ENCODE measurements around the gene LRRD1.
"Not testable (repeated sequence)": the region's sequence is repeated elsewhere in the genome, so short reads cannot be mapped to it uniquely, and the experiment has no call there.

The LRRD1 gene

GRCh38 chr7:92158660-92159575, 20.0 kb downstream of the LRRD1 start:
- H3K36me3 ChIP-seq (ENCODE audit: control insufficient read depth in 4 of 4, insufficient read depth in 4 of 4, low read length in 3 of 4): no peaks in the 10 kb centered on the region
- ChIA-PET POLR2A (no interaction called here), CTCF (no interaction called here)
- no peak for DNase-seq
- H3K4me1 ChIP-seq (ENCODE audit: control extremely low read depth in 1 of 4, control insufficient read depth in 4 of 4, insufficient read depth in 4 of 4, low read length in 3 of 4): no peaks in the 10 kb centered on the region
- WGBS (ENCODE audit: insufficient coverage): 90% methylated on average over 2 of the region's 3 CpGs
- no peak overlapping the region for H3K27ac ChIP-seq (ENCODE audit: insufficient read depth in 1 of 2, low read depth in 1 of 2, low read length in 2 of 2, poor library complexity in 1 of 2, severe bottlenecking in 2 of 2)
- no peak overlapping the region for H3K4me3 ChIP-seq (ENCODE audit: control insufficient read depth in 1 of 7, extremely low read depth in 1 of 7, insufficient read depth in 4 of 7, low read depth in 2 of 7, low read length in 6 of 7)
- no peaks in the 10 kb centered on the region for H3K27me3 ChIP-seq (replicated peaks in 2 of 5; ENCODE audit: control insufficient read depth in 4 of 5, insufficient read depth in 5 of 5, low read length in 4 of 5)
- H3K9me3 ChIP-seq (ENCODE audit: control extremely low read depth in 1 of 5, control insufficient read depth in 4 of 5, insufficient read depth in 2 of 5, low read depth in 1 of 5, low read length in 4 of 5): peaks cover 0 to 1% (median 0%) of the 10 kb centered on the region in 5 experiments

- peaks cover 0 to 1% (median 0%) of the 10 kb centered on the region in 5 experiments for H3K9me3 ChIP-seq (ENCODE audit: control extremely low read depth in 1 of 5, control insufficient read depth in 4 of 5, insufficient read depth in 2 of 5, low read depth in 1 of 5, low read length in 4 of 5)
- no peak overlapping the region for H3K4me3 ChIP-seq (ENCODE audit: control insufficient read depth in 1 of 7, extremely low read depth in 1 of 7, insufficient read depth in 4 of 7, low read depth in 2 of 7, low read length in 6 of 7)
- CTCF ChIA-PET: no interaction called here
- no peak overlapping the region for H3K27ac ChIP-seq (ENCODE audit: insufficient read depth in 1 of 2, low read depth in 1 of 2, low read length in 2 of 2, poor library complexity in 1 of 2, severe bottlenecking in 2 of 2)
- H3K36me3 ChIP-seq (ENCODE audit: control insufficient read depth in 4 of 4, insufficient read depth in 4 of 4, low read length in 3 of 4): no peaks in the 10 kb centered on the region
- no peaks in the 10 kb centered on the region for H3K4me1 ChIP-seq (ENCODE audit: control extremely low read depth in 1 of 4, control insufficient read depth in 4 of 4, insufficient read depth in 4 of 4, low read length in 3 of 4)
- DNase-seq: no peak
- POLR2A ChIA-PET: no interaction called here
- no peaks in the 10 kb centered on the region for H3K27me3 ChIP-seq (replicated peaks in 2 of 5; ENCODE audit: control insufficient read depth in 4 of 5, insufficient read depth in 5 of 5, low read length in 4 of 5)
Observed at GRCh38 chr7:92156990-92157389, 22.0 kb downstream of the LRRD1 start.

- no peaks in the 10 kb centered on the region for H3K36me3 ChIP-seq (ENCODE audit: control insufficient read depth in 4 of 4, insufficient read depth in 4 of 4, low read length in 3 of 4)
- ChIA-PET POLR2A (no interaction called here), CTCF (no interaction called here)
- no peaks in the 10 kb centered on the region for H3K4me1 ChIP-seq (ENCODE audit: control extremely low read depth in 1 of 4, control insufficient read depth in 4 of 4, insufficient read depth in 4 of 4, low read length in 3 of 4)
- H3K27ac ChIP-seq (ENCODE audit: insufficient read depth in 1 of 2, low read depth in 1 of 2, low read length in 2 of 2, poor library complexity in 1 of 2, severe bottlenecking in 2 of 2): no peak overlapping the region
- WGBS (ENCODE audit: insufficient coverage): 100% methylated on average over 1 of the region's 1 CpG
- H3K9me3 ChIP-seq (ENCODE audit: control extremely low read depth in 1 of 5, control insufficient read depth in 4 of 5, insufficient read depth in 2 of 5, low read depth in 1 of 5, low read length in 4 of 5): no peaks in the 10 kb centered on the region
- DNase-seq: no peak
- H3K4me3 ChIP-seq (ENCODE audit: control insufficient read depth in 1 of 7, extremely low read depth in 1 of 7, insufficient read depth in 4 of 7, low read depth in 2 of 7, low read length in 6 of 7): no peak overlapping the region
- no peaks in the 10 kb centered on the region for H3K27me3 ChIP-seq (replicated peaks in 2 of 5; ENCODE audit: control insufficient read depth in 4 of 5, insufficient read depth in 5 of 5, low read length in 4 of 5)
Observed at GRCh38 chr7:92155108-92155739, 23.7 kb downstream of the LRRD1 start.

- CTCF ChIA-PET: no interaction called here
- POLR2A ChIA-PET: no interaction called here
- no peaks in the 10 kb centered on the region for H3K27me3 ChIP-seq (replicated peaks in 2 of 5; ENCODE audit: control insufficient read depth in 4 of 5, insufficient read depth in 5 of 5, low read length in 4 of 5)
Observed at GRCh38 chr7:92150450-92151017, 28.4 kb downstream of the LRRD1 start.

GRCh38 chr7:92149736-92150239, 29.2 kb downstream of the LRRD1 start:
- Histone ChIP-seq H3K9me3 (ENCODE audit: control extremely low read depth in 1 of 5, control insufficient read depth in 4 of 5, insufficient read depth in 2 of 5, low read depth in 1 of 5, low read length in 4 of 5) (no peaks in the 10 kb centered on the region), H3K36me3 (ENCODE audit: control insufficient read depth in 4 of 4, insufficient read depth in 4 of 4, low read length in 3 of 4) (no peaks in the 10 kb centered on the region), H3K27ac (ENCODE audit: insufficient read depth in 1 of 2, low read depth in 1 of 2, low read length in 2 of 2, poor library complexity in 1 of 2, severe bottlenecking in 2 of 2) (no peak overlapping the region), H3K27me3 (replicated peaks in 2 of 5; ENCODE audit: control insufficient read depth in 4 of 5, insufficient read depth in 5 of 5, low read length in 4 of 5) (no peaks in the 10 kb centered on the region), H3K4me1 (ENCODE audit: control extremely low read depth in 1 of 4, control insufficient read depth in 4 of 4, insufficient read depth in 4 of 4, low read length in 3 of 4) (no peaks in the 10 kb centered on the region), H3K4me3 (ENCODE audit: control insufficient read depth in 1 of 7, extremely low read depth in 1 of 7, insufficient read depth in 4 of 7, low read depth in 2 of 7, low read length in 6 of 7) (no peak overlapping the region)
- 100% methylated on average over 1 of the region's 5 CpGs for WGBS (ENCODE audit: insufficient coverage)
- ChIA-PET CTCF (no interaction called here), POLR2A (no interaction called here)
- DNase-seq: no peak

More at GRCh38 chr7:92150450-92151017, 28.4 kb downstream of the LRRD1 start:
- WGBS (ENCODE audit: insufficient coverage): no CpG with 5 or more reads among the region's 1 CpG
- Histone ChIP-seq H3K4me1 (ENCODE audit: control extremely low read depth in 1 of 4, control insufficient read depth in 4 of 4, insufficient read depth in 4 of 4, low read length in 3 of 4) (no peaks in the 10 kb centered on the region), H3K36me3 (ENCODE audit: control insufficient read depth in 4 of 4, insufficient read depth in 4 of 4, low read length in 3 of 4) (no peaks in the 10 kb centered on the region), H3K9me3 (ENCODE audit: control extremely low read depth in 1 of 5, control insufficient read depth in 4 of 5, insufficient read depth in 2 of 5, low read depth in 1 of 5, low read length in 4 of 5) (no peaks in the 10 kb centered on the region), H3K4me3 (ENCODE audit: control insufficient read depth in 1 of 7, extremely low read depth in 1 of 7, insufficient read depth in 4 of 7, low read depth in 2 of 7, low read length in 6 of 7) (no peak overlapping the region), H3K27ac (ENCODE audit: insufficient read depth in 1 of 2, low read depth in 1 of 2, low read length in 2 of 2, poor library complexity in 1 of 2, severe bottlenecking in 2 of 2) (no peak overlapping the region)
- DNase-seq: no peak

- WGBS (ENCODE audit: insufficient coverage): 93% methylated on average over 41 of the region's 50 CpGs
Observed at GRCh38 chr7:92143192-92143880, 35.6 kb downstream of the LRRD1 start.

More at GRCh38 chr7:92143192-92143880, 35.6 kb downstream of the LRRD1 start:
- H3K4me3 ChIP-seq (ENCODE audit: control insufficient read depth in 1 of 7, extremely low read depth in 1 of 7, insufficient read depth in 4 of 7, low read depth in 2 of 7, low read length in 6 of 7); H3K27ac ChIP-seq (ENCODE audit: insufficient read depth in 1 of 2, low read depth in 1 of 2, low read length in 2 of 2, poor library complexity in 1 of 2, severe bottlenecking in 2 of 2); H3K36me3 ChIP-seq (ENCODE audit: control insufficient read depth in 4 of 4, insufficient read depth in 4 of 4, low read length in 3 of 4); DNase-seq; H3K27me3 ChIP-seq (replicated peaks in 2 of 5; ENCODE audit: control insufficient read depth in 4 of 5, insufficient read depth in 5 of 5, low read length in 4 of 5); H3K9me3 ChIP-seq (ENCODE audit: control extremely low read depth in 1 of 5, control insufficient read depth in 4 of 5, insufficient read depth in 2 of 5, low read depth in 1 of 5, low read length in 4 of 5); POLR2A ChIA-PET; H3K4me1 ChIP-seq (ENCODE audit: control extremely low read depth in 1 of 4, control insufficient read depth in 4 of 4, insufficient read depth in 4 of 4, low read length in 3 of 4): not testable (repeated sequence)
- CTCF ChIA-PET: interaction anchor here (0.8 kb wide), 1 partner anchor 10 kb away, joined by 3 read pairs; no protein-coding TSS in a partner anchor
